HUES64 (cell line): ENCODE data around the gene IRF2.

Experiments
- H3K27ac ChIP-seq: 2 replicates; pipeline ENCODE4 v1.7.0; 2013; ENCODE audit warnings: low read depth, low read length, inconsistent platforms
- H3K27me3 ChIP-seq: 2 replicates; pipeline ENCODE4 v1.6.1; 2013; ENCODE audit warnings: mild to moderate bottlenecking, low read length; ENCODE audit not compliant: insufficient read depth
- H3K36me3 ChIP-seq: 2 replicates; pipeline ENCODE4 v1.6.1; 2013; ENCODE audit warnings: mild to moderate bottlenecking, low read length; ENCODE audit not compliant: insufficient read depth
- H3K4me1 ChIP-seq: 2 replicates; pipeline ENCODE4 v1.6.1; 2013; ENCODE audit warnings: mild to moderate bottlenecking, low read length, moderate library complexity; ENCODE audit not compliant: insufficient read depth
- H3K4me3 ChIP-seq: 2 replicates; pipeline ENCODE4 v1.5.1; 2013; ENCODE audit warnings: mild to moderate bottlenecking, low read length, moderate library complexity
- H3K9ac ChIP-seq: 2 replicates; pipeline ENCODE4 v1.6.1; 2013; ENCODE audit warnings: mild to moderate bottlenecking, low read depth, low read length
- H3K9me3 ChIP-seq: 2 replicates; pipeline ENCODE4 v1.6.1; 2013; ENCODE audit warnings: low read depth, low read length; ENCODE audit not compliant: insufficient read depth
- WGBS: fragments of 150-250, 120-280 bp; methylation state at CpG from one replicate; pipeline ENCODE4 v1.1.7; 2013; ENCODE audit warnings: missing lambda C conversion rate; 5-methylcytosine and 5-hydroxymethylcytosine counted together

Gene IRF2

DNA sequence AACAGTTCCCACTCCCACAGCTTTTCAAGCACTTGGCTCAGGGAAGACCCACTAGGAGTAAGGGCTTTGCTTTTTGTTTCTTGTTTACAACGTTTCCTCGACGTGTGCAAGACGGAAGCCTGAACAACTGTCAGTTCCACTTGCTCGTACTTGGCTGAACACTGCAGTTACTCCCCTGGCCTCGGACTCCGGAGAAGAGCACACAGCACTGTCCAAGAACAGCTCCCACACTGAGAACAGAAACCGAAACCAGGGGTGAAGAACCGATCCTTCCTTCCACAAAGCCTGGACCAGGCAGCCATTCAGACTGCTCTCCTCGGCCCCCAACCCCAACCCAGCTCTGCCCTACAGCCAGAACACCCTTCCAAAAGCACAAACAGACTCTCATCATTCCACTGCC is 25.5 kb downstream of the IRF2 start:
- no peak overlapping the region for H3K27ac ChIP-seq
- H3K9me3 ChIP-seq = no peaks in the 10 kb centered on the region
- peaks cover 33% of the 10 kb centered on the region for H3K4me1 ChIP-seq
- H3K4me3 ChIP-seq = no peak overlapping the region
- H3K27me3 ChIP-seq = no peaks in the 10 kb centered on the region
- no peak overlapping the region for H3K9ac ChIP-seq
- 84% methylated on average over 10 of the region's 10 CpGs for WGBS
- no peaks in the 10 kb centered on the region for H3K36me3 ChIP-seq

DNA sequence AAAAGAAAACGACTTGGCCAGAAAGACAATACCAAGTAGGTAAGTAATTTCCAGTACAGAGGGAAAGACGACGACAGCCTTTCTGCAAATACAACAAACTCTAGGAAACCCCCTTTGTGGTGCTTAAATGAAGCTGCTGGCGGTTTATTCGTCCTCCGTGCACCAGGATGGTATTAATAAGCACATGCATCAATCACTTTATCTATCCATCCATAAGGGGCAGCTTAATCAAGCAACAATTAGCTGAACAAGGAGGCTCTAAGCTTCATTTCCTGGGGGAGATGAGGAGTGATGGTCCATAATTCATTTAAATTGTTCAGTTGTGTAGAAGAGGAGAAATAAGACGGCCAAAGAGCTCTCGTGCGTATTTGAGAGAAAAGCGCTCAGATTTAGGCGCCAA is 26.2 kb downstream of the IRF2 start:
- 71% methylated on average over 11 of the region's 11 CpGs for WGBS
- peaks cover 26% of the 10 kb centered on the region for H3K4me1 ChIP-seq
- H3K27ac ChIP-seq = no peak overlapping the region
- H3K4me3 ChIP-seq = no peak overlapping the region
- H3K27me3 ChIP-seq = no peaks in the 10 kb centered on the region
- no peak overlapping the region for H3K9ac ChIP-seq
- H3K9me3 ChIP-seq = no peaks in the 10 kb centered on the region
- H3K36me3 ChIP-seq = no peaks in the 10 kb centered on the region

DNA sequence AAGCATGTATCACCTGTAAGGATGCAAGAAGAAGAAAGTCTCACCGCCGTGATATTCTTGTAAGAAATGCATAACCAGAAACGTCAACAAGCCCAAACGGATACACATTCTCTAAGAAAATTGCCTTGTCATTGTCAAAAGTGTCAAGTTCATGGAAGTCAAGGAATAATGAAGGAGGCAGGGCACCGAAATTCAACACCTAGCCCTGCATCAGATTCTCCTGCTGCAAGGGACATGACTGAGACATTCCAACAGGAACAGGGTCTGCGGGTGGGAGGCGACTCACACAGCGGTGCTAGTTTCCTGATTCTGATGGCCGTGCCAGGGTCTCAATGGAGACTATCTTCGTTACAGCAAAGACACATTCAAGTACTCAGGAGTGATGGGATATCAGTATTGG is 26.7 kb downstream of the IRF2 start:
- WGBS = 42% methylated on average over 10 of the region's 10 CpGs
- H3K4me1 ChIP-seq = peaks cover 24% of the 10 kb centered on the region
- H3K4me3 ChIP-seq = no peak overlapping the region

DNA sequence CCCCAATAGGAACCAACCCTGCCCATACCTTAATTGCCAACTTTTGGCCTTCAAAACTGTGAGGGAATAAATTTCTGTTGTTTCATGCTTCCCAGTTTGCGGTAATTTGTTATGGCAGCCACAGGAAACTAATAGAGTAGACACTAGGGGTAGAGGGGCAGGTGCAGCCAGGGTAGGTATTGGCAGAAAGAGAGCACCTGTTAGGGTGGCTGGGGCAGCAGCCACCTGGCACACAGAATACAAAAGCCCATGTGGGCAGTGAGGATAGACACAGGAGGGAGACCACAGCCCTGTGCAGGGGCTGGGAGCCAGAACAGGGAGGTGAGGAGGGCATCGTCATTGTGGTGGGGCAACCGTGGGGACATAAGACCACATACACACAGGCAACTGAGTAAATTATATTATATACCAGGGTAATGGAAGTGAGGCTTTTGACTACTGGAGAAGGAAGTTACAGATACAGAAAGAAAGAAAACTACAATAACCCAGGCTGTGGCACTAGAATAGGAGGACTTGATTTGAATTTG is 28.2 kb downstream of the IRF2 start:
- no peaks in the 10 kb centered on the region for H3K9me3 ChIP-seq
- no peaks in the 10 kb centered on the region for H3K27me3 ChIP-seq
- H3K4me1 ChIP-seq = peaks cover 37% of the 10 kb centered on the region
- no peak overlapping the region for H3K27ac ChIP-seq
- 100% methylated on average over 1 of the region's 3 CpGs for WGBS
- H3K9ac ChIP-seq = no peak overlapping the region
- no peaks in the 10 kb centered on the region for H3K36me3 ChIP-seq
- no peak overlapping the region for H3K4me3 ChIP-seq

More for the DNA sequence above, 26.7 kb downstream of the IRF2 start:
- H3K9me3 ChIP-seq = no peaks in the 10 kb centered on the region
- no peak overlapping the region for H3K27ac ChIP-seq
- H3K27me3 ChIP-seq = no peaks in the 10 kb centered on the region
- H3K9ac ChIP-seq = no peak overlapping the region
- H3K36me3 ChIP-seq = no peaks in the 10 kb centered on the region

DNA sequence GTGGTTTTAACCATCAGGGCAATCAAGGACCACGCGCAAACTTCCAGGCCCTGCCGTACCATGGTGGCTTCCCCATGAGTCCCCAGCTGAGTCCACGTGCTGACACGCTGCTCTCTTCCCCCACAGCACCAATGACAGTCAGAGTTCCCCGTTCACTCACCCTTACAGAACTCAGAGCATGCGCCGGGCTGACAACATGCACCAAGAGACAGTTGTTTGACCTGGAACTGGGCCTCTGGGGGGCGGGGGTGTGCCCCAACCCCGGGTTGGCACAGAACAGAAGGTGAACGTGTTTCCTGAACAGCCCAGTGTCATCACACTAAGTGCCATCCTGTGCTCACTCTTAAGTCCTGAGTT is 29.4 kb downstream of the IRF2 start:
- H3K4me1 ChIP-seq = peaks cover 38% of the 10 kb centered on the region
- WGBS = 87% methylated on average over 11 of the region's 11 CpGs
- no peak overlapping the region for H3K4me3 ChIP-seq

DNA sequence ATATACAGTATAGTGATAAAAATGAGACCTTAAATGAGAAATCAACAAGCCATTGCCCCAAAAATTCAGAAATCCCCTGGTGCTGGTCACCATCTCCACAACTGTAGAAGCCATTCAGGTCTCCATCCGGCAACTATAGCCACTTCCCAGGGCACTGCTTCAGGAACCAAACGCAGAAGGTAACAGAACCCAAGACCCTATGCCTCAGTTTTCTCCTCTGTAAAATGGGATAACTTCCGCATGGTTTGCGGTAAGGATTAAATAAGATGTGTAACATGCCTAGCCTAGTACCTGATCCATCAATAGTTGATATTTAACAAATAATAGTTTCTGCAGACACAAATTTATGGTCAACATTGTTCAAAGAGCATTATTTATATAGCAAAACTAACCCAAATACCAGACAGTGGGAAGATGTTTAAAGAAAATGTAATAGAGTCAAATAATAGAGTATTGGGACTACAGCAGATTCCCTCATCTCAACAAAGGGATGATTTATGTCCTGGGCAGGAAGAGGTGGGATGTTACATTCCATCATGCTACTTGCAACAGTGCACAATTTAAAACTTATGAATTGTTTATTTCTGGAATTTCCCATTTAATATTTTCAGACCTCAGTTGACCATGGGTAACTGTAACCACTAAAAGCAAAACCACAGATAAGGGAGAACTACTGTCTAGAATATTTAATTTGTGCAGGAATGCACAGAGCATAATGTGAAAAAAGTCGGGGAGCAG is 30.0 kb downstream of the IRF2 start:
- WGBS = 94% methylated on average over 5 of the region's 5 CpGs
- Histone ChIP-seq H3K4me3 (no peak overlapping the region), H3K27me3 (no peaks in the 10 kb centered on the region), H3K36me3 (no peaks in the 10 kb centered on the region), H3K4me1 (peaks cover 38% of the 10 kb centered on the region), H3K9me3 (no peaks in the 10 kb centered on the region), H3K9ac (no peak overlapping the region), H3K27ac (no peak overlapping the region)

More for the DNA sequence above, 29.4 kb downstream of the IRF2 start:
- Histone ChIP-seq H3K9me3 (no peaks in the 10 kb centered on the region), H3K27ac (no peak overlapping the region), H3K27me3 (no peaks in the 10 kb centered on the region), H3K9ac (no peak overlapping the region), H3K36me3 (no peaks in the 10 kb centered on the region)

DNA sequence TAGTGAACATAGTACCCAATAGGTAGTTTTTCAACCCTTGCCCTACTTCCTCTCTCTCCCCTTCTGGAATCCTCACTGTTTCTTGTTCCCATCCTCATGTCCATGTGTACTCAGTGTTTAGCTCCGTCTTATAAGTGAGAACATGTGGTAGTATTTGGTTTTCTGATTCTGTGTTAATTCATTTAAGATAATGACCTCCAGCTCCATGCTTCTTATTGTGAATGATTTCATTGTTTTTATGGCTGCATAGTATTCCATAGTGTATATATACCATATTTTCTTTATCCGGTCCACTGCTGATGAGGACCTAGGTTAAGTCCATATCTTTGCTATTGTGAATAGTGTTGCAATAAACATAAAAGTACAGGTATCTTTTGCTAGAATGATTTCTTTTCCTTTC is 31.0 kb downstream of the IRF2 start:
- Histone ChIP-seq H3K36me3 (no peaks in the 10 kb centered on the region), H3K9me3 (no peaks in the 10 kb centered on the region), H3K4me1 (peaks cover 31% of the 10 kb centered on the region), H3K9ac (no peak overlapping the region), H3K27me3 (no peaks in the 10 kb centered on the region), H3K27ac (no peak overlapping the region), H3K4me3 (no peak overlapping the region)
- WGBS = 100% methylated on average over 2 of the region's 2 CpGs

DNA sequence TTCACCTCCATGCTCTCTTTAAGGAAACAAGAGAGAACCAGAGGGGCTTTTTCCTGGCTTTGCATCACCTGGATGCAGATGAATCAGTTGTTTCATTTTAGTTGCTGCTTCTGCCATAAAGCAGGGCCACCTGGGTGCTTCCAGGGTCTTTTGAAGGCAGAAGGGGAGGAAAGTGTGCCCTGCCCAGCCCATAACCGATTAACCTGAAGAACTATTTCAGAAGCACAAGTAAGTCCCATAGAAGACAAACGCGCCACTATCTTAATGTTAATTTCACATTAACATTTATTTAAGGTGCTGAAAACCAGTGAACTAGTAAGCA is 32.1 kb downstream of the IRF2 start:
- Histone ChIP-seq H3K9me3 (no peaks in the 10 kb centered on the region), H3K36me3 (no peaks in the 10 kb centered on the region), H3K27me3 (no peaks in the 10 kb centered on the region), H3K9ac (no peak overlapping the region), H3K27ac (peak overlapping the region; percentile 46), H3K4me3 (0 out of 2 replicates have a peak overlapping the region, but pooled peaks have one; percentile 16), H3K4me1 (peaks cover 31% of the 10 kb centered on the region)
- 8% methylated on average over 3 of the region's 3 CpGs for WGBS

DNA sequence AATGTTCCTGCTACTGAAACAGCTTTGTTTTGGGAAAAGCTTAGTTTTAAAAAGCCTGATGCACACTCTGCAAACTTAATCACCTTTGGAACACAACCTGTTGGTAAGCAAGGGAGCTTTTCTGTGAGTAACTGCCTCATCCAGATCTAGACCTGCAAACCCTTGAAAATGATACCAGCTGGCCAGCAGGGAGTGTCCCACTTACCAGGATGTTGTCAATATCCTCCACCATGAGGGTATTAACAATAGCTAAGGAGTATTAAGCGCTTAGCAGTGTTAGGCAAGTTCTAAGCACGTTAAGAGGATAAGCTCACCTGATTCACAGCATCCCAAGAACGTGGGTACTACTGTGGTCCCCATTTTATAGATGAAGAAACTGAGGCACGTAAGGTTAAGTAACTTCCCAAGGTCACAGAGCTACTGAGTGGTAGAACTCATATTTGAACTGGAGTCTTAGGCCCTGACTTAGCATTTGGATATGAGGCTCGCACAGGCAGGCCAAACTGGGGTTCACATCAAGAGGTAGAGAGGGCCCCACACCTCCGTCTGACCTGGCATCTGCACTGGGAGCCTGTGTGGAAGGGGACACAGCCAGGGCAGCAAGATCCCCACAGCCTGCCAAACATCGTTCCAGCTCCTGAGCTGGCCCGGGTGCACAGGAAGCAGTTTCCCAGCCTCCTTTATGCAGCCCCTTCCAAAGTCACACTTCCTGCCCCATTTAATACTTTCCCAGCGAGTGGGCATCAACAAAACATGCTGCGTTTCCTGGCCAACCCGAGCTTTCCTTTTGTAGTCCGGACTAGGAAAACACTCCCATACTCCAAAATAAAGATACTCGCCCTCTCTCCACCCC is 32.7 kb downstream of the IRF2 start:
- Histone ChIP-seq H3K4me3 (no peak overlapping the region), H3K27me3 (no peaks in the 10 kb centered on the region), H3K9ac (no peak overlapping the region), H3K9me3 (no peaks in the 10 kb centered on the region), H3K36me3 (no peaks in the 10 kb centered on the region), H3K4me1 (peaks cover 29% of the 10 kb centered on the region), H3K27ac (peak overlapping the region; percentile 46)
- WGBS = 65% methylated on average over 13 of the region's 13 CpGs

DNA sequence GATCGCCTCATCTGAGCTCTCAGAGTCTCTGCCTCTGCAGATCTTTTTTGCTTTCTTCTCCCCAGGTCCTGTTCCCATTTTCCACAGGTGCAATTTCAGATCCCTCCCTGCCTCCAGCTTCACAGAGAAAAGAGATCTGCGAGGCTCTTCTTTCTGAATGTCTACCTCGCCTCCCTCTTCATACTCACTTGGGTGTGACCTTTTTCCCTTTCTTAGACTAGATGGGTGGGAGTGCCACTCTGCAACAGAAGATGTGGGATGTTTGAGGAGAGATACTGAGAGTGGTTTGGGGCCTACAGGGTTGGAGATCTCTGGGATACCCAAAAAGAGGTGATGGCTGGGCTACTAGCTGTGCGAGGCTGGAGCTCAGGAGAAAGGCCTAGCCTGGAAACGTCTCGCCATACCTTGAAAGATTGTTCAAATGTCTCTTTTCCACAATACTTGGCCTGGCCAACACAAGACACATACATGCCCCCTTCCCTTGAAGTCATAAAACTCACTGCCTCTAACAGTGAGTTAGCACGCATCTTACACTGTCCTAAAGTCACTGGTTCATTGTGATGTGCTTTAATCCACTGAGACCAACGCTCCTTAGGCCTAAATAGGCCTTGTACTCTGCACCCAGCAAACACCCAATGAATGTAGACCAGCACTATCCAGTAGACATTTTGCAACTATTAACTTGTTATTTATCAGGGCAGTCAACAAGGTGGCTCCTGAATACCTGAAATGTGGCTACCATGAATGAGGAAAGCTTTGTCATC is 33.6 kb downstream of the IRF2 start:
- H3K4me1 ChIP-seq = peaks cover 29% of the 10 kb centered on the region
- H3K9ac ChIP-seq = no peak overlapping the region
- no peaks in the 10 kb centered on the region for H3K9me3 ChIP-seq
- H3K27me3 ChIP-seq = no peaks in the 10 kb centered on the region
- H3K36me3 ChIP-seq = no peaks in the 10 kb centered on the region
- WGBS = 96% methylated on average over 8 of the region's 8 CpGs
- H3K27ac ChIP-seq = no peak overlapping the region
- H3K4me3 ChIP-seq = no peak overlapping the region
